Stimulated activated CD8-positive, alpha-beta memory T cell treated with anti-CD3 and anti-CD28 coated beads, Interleukin-4, amount 100 ng/mL, for 24 hours (primary cell): ENCODE data around the gene NKX1-1.
"Not testable (repeated sequence)": the region's sequence is repeated elsewhere in the genome, so short reads cannot be mapped to it uniquely, and the experiment has no call there.

Experiments
- DNase-seq: peaks from one replicate; pipeline ENCODE4 v3.0.0-alpha.2; 2020; ENCODE audit warnings: low read depth

Gene NKX1-1

DNA sequence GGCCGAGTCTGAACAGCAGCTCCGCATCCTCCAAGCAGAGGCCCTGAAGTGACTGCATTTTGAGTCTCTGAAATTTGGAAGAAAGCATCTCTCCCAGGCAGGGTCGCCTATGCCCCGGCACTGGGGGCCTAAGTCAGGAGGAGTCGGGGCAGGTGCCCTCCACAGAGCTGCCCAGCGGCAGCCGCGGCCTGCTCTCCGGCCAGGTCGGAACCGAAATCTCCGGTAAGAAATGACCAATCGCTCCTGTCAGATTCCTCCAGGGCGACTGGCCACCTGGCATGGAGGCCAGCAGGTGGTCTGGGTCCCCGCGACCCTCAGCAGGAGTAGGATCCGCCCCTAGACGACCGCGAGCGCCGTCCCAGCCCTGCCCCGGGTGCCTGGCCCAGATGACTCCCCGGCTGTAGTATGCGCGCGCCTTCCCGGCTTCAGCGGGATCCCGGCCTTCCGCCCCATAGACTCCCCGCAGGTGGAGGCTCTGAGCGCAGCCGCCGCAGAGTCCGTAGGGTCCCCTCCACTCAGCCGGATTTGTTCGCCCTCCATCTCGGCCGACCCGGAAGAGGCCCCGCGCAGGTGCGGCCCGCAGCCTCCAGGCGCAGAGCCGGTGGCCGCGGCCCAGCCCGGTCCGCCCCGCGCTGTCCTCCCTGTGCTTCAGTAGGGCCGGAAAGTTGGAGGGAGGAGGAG lies 1.5 kb downstream of the NKX1-1 start:
- DNase-seq: no peak

DNA sequence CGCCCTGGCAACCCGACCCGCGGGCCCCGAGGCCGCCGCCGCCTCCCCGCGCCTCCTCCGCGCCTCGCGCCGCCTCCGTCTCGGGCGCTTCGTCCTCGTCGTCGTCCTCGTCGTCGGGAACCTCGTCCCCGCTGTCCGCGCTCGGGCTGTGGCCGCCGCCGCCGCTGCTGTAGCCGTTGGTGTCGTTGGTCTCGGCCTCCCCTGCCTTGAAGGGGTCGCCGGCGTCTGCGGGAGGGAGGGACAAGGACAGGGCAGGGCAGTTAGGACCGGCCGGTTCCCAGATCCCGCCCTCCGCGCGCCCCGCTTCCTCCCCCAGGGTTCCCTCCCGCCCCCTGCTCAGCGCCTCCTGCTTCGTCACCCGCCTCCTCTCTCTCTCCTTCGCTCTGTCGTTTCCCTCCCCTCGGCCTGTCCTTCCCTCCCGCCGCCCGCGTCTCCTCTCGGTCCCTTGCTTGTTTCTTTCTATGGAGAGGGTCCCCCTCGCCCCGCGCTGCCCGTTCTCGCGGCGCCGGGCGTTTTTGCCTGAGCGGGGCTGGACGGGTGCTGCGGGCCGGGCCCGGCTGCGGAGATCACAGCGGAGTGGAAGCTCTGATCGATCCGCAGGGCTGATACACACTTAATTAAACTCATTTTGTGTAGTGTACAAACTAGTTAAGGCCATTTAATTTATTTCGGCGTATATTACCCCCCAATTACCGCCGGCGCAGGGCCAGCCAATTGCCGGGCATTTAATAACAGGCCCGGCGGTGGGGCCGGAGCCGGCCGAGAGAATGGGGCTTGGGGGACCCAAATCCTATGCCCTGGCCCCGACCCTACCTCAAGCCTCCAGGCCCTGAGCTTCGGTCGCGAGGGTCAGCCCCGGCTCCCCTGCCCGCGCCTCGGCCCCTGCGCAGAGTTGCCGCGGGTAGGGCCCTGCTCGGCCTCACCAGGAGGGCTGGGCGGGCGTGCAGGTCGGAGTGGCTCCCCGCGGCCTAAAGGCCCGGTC lies 2.4 kb downstream of the NKX1-1 start:
- DNase-seq: no peak

DNA sequence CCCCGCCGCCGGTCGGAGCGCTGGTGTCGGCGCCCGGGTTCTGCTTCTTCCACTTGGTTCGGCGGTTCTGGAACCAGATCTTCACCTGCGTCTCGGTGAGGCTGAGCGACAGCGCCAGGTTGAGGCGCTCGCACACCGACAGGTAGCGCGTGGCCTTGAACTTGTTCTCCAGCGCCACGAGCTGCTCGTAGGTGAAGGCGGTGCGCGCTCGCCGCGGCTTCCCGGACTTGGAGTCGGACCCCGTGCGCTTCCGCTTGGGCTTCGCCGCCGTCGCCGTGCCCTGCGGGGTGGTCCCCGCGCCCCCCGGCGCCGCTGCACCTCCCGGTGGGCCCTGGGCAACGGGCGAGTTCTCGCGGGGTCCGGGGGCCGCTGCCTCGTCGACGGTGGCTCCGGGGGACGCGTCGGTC lies 3.1 kb downstream of the NKX1-1 start:
- DNase-seq: no peak

DNA sequence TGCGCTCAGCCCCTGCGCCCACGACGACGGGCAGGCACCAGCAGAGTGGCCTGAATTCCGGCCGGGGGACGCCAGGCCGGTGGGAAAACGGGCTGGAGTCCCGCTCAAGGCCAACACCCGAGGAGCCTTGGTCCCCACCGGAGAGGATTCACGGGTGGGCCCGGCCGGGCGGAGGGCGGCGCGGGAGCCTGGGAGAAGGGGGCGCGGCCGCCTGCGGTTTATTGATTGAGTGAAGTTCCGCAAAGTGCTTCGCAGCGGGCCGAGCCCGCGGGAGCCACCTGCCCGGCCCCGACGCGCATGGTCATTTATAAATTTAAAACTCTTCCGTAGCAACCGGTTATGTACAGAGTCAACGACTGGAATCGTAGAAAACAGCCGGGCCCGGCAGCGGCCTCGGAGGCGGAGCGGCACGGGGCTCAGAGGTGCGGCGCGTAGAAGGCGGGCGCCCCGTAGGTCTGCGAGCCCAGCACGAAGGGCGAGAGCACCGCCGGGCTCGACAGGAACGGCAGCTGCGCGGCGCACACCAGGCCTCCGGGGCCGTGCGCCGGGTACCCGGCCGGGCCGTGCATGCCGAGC lies 3.6 kb downstream of the NKX1-1 start:
- no peak for DNase-seq

DNA sequence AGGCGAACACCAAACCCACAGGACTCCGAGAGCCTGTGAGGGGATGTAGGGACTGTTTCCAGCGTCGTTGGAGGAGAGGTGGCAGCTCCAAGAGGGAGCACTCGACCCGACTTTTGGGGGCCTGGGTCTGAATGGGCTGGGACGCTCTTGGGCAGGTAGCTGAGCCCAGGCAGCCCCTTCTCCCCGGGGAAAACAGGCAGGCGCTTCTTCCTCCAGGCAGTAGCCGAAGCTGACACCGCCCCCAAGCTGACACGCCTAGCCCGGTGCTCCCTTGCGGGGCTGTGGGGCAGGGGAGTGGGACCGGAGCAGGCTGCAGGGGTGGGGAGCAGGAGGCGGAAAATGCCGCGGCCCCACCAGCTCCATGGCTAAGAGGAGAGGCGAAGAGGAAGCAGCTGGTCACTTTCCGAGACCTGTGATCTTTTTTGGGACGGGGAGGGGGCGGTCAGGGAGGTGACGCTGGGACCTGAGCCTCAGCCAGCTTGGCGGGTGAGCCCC lies 4.2 kb downstream of the NKX1-1 start:
- no peak for DNase-seq

DNA sequence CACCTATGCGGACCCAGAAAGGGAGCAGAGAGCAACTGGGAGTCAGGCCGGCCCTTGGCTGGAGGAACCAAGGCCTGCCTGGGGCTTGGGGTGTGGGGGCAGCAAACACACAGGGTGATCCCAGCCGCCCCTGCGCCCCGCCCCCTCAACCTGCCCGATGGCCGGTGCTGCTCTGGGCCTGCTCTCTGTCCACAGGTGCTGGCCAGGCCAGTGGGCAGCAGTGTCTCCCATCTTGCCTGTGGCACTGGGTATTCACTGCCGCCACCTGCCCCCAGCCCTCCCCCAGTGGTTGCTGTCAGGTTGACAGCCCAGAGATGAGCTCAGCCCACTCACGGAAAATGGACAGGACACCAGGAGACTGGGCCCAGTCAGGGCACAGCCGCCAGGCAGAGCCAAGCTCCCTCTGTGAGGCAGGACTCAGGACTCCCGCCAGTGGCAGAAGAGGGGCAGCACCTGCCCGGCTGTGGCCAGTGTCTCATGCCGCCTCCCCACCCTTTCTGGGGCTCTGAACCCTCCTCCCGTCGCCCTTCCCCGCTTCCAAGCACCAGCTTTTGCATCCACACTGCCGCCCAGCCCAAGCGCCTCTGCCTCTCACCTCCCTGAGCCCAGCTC lies 4.7 kb downstream of the NKX1-1 start:
- no peak for DNase-seq

DNA sequence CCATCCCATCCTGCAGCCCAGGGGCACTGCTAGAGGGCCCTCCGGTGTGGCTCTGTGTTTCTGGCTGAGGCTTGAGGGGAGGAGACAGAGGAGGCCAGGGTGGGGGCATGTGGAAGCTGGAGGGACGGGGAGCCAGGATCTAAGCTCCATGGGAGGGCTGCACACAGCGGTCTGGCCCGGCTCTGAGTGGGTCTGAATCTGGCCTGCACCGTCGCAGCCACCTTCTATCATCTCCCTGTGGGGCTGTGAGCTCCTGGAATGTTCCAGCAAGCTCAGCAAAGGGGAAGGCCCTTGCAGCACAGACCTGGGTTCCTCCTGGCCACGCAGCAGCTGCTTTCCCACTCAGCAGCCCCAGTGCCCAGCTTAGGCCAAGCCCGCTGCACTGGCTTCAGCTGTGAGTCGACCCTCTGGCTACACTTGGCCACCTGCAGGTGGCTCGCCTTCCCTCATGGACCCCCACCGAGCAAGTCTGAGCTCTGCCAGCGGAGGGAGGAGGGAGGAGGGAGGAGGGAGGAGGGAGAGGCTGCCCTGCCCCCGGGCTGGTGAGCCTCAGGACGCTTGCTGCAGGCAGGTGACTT lies 5.3 kb downstream of the NKX1-1 start:
- no peak for DNase-seq

DNA sequence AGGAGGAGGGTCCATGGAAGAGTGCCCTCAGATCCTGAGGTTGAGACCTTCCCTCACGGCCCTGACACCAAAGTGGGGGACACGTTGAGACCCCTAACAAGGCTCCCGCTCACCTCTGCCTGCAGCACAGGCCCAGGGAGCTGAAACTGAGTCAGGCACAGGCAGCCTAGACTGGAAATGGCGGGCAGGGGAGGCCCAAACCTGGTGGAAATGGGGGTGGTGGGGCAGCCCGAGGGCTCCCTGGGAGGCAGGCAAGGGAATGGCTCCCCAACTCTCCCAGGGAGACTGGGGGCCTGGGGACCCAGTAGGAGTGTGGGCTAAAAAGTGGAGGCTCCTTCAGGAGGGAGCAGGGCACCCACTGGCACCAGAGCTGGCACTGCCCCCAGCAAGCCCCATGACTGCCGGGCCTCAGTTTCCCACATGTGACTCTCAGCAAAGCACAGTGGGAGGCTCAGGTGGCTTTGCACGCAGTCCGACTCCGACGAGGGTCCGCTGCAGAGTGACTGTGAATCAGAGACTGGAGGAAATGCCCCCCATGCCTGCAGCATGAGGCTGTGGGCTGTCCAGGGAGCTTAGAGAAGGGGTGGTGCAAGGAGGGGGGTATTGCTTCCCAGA lies 5.9 kb downstream of the NKX1-1 start:
- DNase-seq: no peak

DNA sequence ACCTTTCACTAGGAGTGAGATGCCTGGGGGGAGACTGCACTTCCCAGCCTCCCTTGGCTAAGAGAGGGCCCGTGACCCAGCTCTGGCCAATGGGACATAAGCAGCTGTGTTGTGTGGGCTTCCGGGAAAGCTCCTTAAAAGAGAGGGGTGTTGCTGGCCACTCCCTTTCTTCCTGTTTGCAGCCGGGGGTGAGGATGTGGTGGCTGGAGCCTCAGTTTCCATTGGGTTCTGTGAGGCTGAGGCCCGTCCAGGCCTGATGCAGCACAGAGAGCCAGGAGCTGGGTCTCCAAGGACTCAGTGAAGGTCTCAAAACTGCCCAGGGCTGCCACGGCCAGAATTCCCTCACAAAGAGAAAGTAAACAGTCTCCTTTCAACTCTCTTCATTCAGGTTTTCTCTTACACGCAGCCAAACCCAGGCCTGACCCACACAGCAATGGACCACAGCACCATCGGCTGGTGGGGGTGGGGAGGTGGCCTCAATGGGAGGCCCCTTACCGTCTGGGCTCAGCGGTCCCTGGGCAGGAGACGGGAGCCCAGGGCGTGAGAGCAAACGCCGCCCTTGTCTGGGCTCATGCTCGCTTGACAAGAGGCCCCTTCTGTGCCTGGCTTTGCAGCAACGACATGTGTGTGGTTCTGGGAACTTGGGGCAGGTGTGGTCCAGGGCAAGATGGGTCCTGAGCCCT lies 6.6 kb downstream of the NKX1-1 start:
- DNase-seq: no peak

DNA sequence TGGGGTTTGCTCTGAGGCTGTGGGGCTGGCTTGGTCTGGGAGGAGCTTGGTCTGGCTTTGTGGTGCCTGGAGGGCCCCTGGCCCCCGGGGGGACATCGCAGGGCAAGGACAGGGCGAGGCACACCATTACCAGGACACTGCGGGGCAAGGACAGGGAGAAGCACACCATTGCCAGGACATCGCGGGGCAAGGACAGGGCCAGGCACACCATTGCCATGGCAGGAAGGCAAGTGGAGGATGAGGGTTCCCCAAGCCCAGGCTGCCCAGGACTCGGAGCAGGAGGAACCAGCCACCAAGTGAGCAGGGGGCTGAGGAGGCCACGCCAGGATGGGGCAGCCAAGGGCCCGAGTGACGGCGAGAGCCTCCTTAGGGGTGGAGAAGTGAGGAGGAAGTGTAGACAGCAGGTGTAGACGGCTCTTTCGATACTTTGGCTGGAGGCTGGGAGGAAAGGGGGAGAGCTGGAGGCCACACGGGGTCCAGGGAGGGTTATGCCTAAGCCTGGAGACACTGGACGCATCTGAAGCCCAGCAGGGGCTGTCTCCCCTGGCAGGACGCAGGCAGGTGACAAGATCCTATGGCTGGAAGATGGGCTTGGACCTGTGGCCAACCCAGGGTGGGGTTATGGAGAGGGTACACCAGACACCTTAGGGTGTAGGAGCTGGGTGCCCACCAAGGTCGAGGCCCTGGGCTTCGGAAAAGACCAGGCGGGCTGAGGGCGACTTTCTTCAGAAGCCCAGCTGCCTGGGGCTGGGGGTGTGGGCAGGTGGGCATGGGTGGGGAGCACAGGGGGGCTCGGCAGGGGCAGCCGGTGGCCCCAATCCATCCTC lies 7.3 kb downstream of the NKX1-1 start:
- no peak for DNase-seq

DNA sequence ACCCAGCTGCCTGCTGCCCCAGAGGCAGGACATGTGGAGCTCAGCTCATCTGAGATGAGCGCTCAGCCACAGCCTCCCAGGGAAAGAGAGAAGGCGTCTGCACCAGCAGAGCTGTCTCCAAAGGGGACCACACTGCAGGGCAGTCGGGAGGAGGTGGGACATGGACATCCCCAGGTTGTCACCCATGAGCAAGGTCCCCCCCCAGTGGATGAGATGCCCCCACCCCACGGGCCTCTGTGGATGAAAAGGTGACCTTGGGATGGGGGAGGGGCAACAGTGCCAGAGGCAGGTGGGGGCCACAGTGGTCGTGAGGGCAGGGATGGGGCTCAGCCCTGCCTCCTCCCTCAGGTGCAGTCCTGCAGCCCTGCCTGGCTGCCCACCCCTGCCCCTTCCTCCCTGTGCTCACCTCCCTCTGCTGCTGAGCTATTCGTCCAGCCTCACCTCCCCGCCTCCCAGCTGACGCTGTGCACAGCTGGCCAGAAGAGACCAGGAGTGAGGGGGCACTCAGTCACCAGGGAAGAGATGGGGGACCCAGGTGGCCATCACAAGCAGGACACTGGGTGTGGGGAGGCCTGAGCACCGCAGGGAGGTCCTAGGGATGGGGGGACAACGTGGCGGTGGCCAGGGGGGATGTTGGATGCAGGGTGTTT lies 9.3 kb downstream of the NKX1-1 start:
- no peak for DNase-seq

DNA sequence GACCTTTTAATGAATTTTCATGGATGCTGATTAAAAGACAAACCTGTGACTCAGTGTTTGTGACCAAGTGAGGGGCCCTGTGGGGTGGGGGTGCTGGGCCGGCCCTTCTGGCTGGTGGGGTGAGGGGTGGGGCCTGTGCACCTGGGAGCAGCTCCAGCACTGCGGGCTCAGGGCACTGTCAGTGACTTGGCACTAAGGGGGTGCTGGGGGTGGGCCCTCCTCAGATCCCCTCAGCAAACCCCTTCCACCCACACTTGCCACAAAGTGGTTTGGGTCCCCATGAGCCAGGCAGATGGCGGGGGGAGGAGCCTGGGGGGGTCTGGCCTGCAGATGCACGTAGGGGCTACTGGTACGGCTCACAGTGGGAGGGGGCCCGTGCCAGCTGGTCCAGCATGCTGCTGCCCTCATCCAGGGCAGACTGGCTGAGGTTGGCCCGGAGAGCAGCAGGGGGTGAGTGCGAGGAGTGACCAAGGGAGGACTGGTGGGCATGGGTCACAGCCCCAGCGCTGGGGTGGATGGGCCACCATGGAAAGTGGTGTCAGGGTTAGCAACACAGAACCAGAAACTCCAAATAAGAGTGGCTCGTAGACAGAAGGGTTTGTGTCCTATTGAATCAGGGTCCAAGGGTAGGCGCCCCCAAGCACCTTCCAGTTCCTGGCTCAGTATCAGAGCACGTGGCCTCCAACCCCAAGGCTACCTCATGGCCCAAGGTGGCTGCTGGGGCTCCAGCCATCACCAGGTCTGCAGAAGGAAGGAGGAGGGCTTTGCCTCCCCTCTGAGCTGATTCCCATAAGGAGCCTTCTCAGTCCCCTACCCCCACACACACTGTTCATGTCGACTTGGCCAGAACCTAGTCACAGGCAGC lies 10.1 kb downstream of the NKX1-1 start:
- DNase-seq: no peak

DNA sequence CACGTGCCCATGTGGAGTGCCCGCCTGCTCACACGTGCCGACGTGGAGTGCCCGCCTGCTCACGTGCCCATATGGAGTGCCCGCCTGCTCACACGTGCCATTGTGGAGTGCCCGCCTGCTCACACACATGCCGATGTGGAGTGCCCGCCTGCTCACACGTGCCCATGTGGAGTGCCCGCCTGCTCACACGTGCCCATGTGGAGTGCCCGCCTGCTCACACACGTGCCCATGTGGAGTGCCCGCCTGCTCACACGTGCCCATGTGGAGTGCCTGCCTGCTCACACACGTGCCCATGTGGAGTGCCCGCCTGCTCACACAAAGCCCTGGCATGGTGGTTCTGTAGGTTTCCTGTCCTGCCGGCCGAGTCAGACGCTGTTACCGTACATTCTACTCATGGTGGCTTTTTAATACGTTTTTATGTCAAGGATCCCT lies 10.8 kb downstream of the NKX1-1 start:
- DNase-seq: not testable (repeated sequence)

DNA sequence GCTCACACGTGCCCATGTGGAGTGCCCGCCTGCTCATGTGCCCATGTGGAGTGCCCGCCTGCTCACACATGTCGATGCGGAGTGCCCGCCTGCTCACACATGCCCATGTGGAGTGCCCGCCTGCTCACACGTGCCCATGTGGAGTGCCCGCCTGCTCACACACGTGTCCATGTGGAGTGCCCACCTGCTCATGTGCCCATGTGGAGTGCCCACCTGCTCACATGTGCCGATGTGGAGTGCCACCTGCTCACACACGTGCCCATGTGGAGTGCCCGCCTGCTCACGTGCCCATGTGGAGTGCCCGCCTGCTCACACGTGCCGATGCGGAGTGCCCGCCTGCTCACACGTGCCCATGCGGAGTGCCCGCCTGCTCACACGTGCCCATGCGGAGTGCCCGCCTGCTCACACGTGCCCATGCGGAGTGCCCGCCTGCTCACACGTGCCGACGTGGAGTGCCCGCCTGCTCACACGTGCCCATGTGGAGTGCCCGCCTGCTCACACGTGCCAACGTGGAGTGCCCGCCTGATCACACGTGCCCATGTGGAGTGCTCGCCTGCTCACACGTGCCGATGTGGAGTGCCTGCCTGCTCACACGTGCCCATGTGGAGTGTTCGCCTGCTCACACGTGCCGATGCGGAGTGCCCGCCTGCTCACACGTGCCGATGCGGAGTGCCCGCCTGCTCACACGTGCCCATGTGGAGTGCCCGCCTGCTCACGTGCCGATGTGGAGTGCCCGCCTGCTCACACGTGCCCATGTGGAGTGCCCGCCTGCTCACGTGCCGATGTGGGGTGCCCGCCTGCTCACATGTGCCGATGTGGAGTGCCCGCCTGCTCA lies 11.5 kb downstream of the NKX1-1 start:
- DNase-seq: not testable (repeated sequence)

DNA sequence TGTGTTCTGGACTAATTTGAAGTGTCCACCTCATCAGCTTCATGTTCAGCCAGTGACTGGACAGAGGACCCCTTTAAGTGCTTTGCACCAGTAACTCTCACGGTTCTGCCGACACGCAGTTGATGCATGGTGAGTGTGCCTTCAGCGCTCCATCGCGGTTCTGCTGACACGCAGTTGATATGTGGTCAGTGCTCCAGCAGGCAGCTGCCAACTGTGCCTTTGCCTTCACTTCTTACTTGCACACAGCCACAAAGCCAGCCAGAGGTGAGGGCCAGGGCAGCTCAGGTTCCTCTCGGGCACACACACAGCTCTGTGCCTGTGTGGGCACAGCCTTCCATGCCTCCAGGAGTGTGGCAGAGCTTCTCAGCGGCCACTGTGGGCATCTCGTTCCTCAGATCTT lies 12.4 kb downstream of the NKX1-1 start:
- no peak for DNase-seq

DNA sequence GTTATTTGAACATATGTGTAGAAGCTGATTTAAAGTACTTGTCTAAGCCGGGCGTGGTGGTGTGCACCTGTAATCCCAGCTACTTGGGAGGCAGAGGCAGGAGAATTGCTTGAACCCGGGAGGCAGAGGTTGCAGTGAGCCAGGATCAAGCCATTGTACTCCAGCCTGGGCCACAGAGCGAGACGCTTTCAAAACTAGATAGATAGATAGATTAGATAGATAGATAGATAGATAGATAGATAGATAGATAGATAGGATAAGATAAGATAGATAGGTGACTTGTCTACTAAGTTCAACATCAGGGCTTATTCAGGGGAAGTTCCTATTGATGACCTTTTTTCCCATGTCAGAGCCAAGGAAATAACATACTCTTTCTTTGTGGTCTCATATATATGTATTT lies 12.9 kb downstream of the NKX1-1 start:
- DNase-seq: not testable (repeated sequence)
